Measurements from ENCODE around the gene TOM1L2. TPM values are rescaled to one million over a fixed set of nuclear protein-coding genes. Genes with fewer than 3 reads are reported as not detected.

TOM1L2 gene
- total and polyA plus RNA-seq, 2 of the 4 experiments (the other 2 are of a cell fraction): 34.4 to 51.7 TPM

DNA sequence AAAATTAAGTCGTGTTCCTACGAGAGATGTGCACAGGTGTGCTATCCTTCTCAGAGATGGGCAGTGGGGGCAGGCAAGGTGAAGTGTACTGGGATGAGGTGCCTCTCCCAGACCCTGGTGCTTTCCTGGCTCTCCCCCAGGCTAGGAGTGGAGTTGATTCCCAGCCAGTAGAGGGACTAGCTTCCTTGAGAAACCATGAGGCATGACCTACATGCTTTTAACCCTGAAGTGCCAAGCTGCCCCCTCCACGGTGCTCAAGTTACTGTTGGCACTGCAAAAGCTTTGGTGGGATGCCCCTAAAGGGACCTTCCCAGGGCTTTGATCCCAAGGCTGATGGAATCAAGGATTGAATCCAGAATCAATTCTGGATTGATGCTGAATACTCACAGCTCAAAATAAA lies 88.4 kb downstream of the TOM1L2 start:
- no peak overlapping the region for H3K27ac ChIP-seq (ENCODE audit: insufficient read depth, low read length)
- TF ChIP-seq BHLHE40 (IDR thresholded peaks at IDR 0.05; ENCODE audit: low read depth, low read length) (no peak), FOS (IDR thresholded peaks at IDR 0.05; ENCODE audit: low read depth, low read length) (no peak), CEBPB (IDR thresholded peaks at IDR 0.05; ENCODE audit: low read depth, low read length) (no peak), RFX5 (IDR thresholded peaks at IDR 0.05; ENCODE audit: low read depth, low read length) (no peak), RCOR1 (IDR thresholded peaks at IDR 0.05; ENCODE audit: insufficient replicate concordance, low read length) (no peak), CHD1 (IDR thresholded peaks at IDR 0.05; ENCODE audit: low read depth, low read length) (no peak), MAFK (IDR thresholded peaks at IDR 0.05; ENCODE audit: low read depth, low read length) (no peak), MAZ (IDR thresholded peaks at IDR 0.05; ENCODE audit: borderline replicate concordance, low read depth, low read length) (no peak), NFE2L2 (IDR thresholded peaks at IDR 0.05; ENCODE audit: low read depth, low read length) (no peak), POLR2A (IDR thresholded peaks at IDR 0.05; ENCODE audit: low read depth, low read length) (no peak), RAD21 (IDR thresholded peaks at IDR 0.05; ENCODE audit: low read length) (no peak), MXI1 (IDR thresholded peaks at IDR 0.05; ENCODE audit: borderline replicate concordance, low read depth, low read length) (no peak), SMC3 (IDR thresholded peaks at IDR 0.05; ENCODE audit: low read depth, low read length) (no peak)
- TF ChIP-seq, protein P1, sequence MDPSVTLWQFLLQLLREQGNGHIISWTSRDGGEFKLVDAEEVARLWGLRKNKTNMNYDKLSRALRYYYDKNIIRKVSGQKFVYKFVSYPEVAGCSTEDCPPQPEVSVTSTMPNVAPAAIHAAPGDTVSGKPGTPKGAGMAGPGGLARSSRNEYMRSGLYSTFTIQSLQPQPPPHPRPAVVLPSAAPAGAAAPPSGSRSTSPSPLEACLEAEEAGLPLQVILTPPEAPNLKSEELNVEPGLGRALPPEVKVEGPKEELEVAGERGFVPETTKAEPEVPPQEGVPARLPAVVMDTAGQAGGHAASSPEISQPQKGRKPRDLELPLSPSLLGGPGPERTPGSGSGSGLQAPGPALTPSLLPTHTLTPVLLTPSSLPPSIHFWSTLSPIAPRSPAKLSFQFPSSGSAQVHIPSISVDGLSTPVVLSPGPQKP (IDR thresholded peaks at IDR 0.05; ENCODE audit: borderline replicate concordance, low read depth, low read length): no peak
- TF ChIP-seq, protein P2, sequence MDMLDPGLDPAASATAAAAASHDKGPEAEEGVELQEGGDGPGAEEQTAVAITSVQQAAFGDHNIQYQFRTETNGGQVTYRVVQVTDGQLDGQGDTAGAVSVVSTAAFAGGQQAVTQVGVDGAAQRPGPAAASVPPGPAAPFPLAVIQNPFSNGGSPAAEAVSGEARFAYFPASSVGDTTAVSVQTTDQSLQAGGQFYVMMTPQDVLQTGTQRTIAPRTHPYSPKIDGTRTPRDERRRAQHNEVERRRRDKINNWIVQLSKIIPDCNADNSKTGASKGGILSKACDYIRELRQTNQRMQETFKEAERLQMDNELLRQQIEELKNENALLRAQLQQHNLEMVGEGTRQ (IDR thresholded peaks at IDR 0.05; ENCODE audit: low read depth, low read length): no peak
- TF ChIP-seq, protein P3, sequence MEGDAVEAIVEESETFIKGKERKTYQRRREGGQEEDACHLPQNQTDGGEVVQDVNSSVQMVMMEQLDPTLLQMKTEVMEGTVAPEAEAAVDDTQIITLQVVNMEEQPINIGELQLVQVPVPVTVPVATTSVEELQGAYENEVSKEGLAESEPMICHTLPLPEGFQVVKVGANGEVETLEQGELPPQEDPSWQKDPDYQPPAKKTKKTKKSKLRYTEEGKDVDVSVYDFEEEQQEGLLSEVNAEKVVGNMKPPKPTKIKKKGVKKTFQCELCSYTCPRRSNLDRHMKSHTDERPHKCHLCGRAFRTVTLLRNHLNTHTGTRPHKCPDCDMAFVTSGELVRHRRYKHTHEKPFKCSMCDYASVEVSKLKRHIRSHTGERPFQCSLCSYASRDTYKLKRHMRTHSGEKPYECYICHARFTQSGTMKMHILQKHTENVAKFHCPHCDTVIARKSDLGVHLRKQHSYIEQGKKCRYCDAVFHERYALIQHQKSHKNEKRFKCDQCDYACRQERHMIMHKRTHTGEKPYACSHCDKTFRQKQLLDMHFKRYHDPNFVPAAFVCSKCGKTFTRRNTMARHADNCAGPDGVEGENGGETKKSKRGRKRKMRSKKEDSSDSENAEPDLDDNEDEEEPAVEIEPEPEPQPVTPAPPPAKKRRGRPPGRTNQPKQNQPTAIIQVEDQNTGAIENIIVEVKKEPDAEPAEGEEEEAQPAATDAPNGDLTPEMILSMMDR (conservative IDR thresholded peaks at IDR 0.05; ENCODE audit: low read depth, low read length): no peak
- H4K20me1 ChIP-seq (ENCODE audit: insufficient read depth, low read length): 0 out of 2 replicates have a peak, but pooled peaks cover 5% of the 10 kb centered on the region
- no peak overlapping the region for H2BK5ac ChIP-seq (ENCODE audit: low read depth, low read length, poor library complexity, severe bottlenecking)
- DNase-seq (no peak), ATAC-seq (ENCODE audit: low read depth) (no peak)
- no peaks in the 10 kb centered on the region for H3K9me3 ChIP-seq (ENCODE audit: control insufficient read depth, insufficient read depth, low read length)
- H2AFZ ChIP-seq (replicated peaks; ENCODE audit: low read length, poor library complexity): no peak overlapping the region
- H3K36me3 ChIP-seq (ENCODE audit: control insufficient read depth, insufficient read depth, low read length): peaks cover 37% of the 10 kb centered on the region
- no peaks in the 10 kb centered on the region; a peak in 2 of 4 replicates for H3K79me1 ChIP-seq (ENCODE audit: low read depth in 1 of 2, low read length in 2 of 2)
- H3K27me3 ChIP-seq (ENCODE audit: control insufficient read depth, insufficient read depth, low read length): no peaks in the 10 kb centered on the region
- no peak overlapping the region for H4K91ac ChIP-seq (ENCODE audit: insufficient read depth, low read depth, low read length)
- dilution Hi-C loops (cut with HindIII; ENCODE audit: low sequenced_read_pairs, unreplicated experiment): no loop called here
- H3K56ac ChIP-seq (ENCODE audit: extremely low read depth, insufficient read depth, low read length): no peak overlapping the region
- H3K18ac ChIP-seq (ENCODE audit: low read depth, low read length): no peak overlapping the region
- H3K4me2 ChIP-seq (ENCODE audit: low read depth, low read length): no peak overlapping the region
- no peak overlapping the region for H3K4me3 ChIP-seq (ENCODE audit: insufficient read depth, low read depth, low read length)
- no peak overlapping the region for H4K8ac ChIP-seq (ENCODE audit: low read depth in 2 of 2, low read length in 2 of 2)
- no peak overlapping the region for H2AK5ac ChIP-seq (ENCODE audit: low read depth, low read length)
- CTCF ChIA-PET: no interaction called here
- H3K4me1 ChIP-seq (ENCODE audit: control insufficient read depth, insufficient read depth, low read length): peaks cover 2% of the 10 kb centered on the region; the same call in 1 of the 2 replicates
- peaks cover 4% of the 10 kb centered on the region; the same call in 1 of the 2 replicates for H3K9me1 ChIP-seq (ENCODE audit: insufficient read depth, low read length)
- in situ Hi-C loops (cut with MboI; ENCODE audit: low sequenced_read_pairs): loop anchor here (25.0 kb wide), 1 partner anchor 522 kb away; no protein-coding TSS in a partner anchor
- intact Hi-C loops (cut with micrococcal nuclease): no loop called here
- POLR2A ChIA-PET (ENCODE audit: unreplicated experiment): no interaction called here
- H2BK20ac ChIP-seq (ENCODE audit: low read depth, low read length): no peak overlapping the region
- H3K4ac ChIP-seq (ENCODE audit: low read depth, low read length): no peak overlapping the region
- BruUV-seq (replicated peaks): no TSS peak
- no peak overlapping the region for H2BK120ac ChIP-seq (ENCODE audit: low read depth, low read length)
- H2AK9ac ChIP-seq (replicated peaks; ENCODE audit: low read depth, low read length, poor library complexity): no peak overlapping the region
- H3K23ac ChIP-seq (ENCODE audit: low read depth, low read length): no peak overlapping the region
- no peak overlapping the region for H3K14ac ChIP-seq (replicated peaks; ENCODE audit: low read depth, low read length)
- no peak overlapping the region for H3K9ac ChIP-seq (ENCODE audit: low read depth, low read length)
- H4K5ac ChIP-seq (ENCODE audit: low read depth, low read length): no peak overlapping the region
- H2BK15ac ChIP-seq (ENCODE audit: low read depth, low read length): no peak overlapping the region
- WGBS, 2 experiments (ENCODE audit: extremely low coverage in 2 of 2, insufficient read length in 1 of 2): 83% methylated on average over 1 of the region's 3 CpGs; no CpG with 5 or more reads in 1 of the 2 experiments

Measured in IMR-90 (cell line).